ENCODE measurements around the gene PEX14.

Gene PEX14

DNA sequence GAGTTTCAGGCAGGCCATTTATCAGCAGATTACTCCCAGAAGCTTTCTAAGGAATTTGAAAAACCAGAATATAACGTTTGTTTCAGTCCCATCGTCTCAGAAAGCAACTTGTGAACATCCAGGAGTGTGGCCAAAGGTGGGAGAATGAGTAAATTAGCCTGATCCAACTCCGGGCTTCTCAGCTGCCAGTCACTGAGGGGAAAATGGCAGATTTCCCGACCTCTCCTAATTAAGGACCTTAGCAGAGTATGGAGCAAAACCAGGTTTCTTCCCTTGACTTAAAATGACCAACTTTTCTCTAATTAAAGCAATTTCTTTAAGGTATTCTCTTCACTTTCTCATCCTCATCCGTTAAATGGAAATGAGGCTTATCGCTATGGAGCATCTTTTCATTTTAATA, 23.9 kb upstream of the PEX14 start:
- no peaks in the 10 kb centered on the region for H3F3A ChIP-seq (ENCODE audit: insufficient read depth, low read length)
- H3K9ac ChIP-seq (ENCODE audit: low read length): no peak overlapping the region
- H3K27ac ChIP-seq (ENCODE audit: low read depth, low read length, poor library complexity, severe bottlenecking): no peak overlapping the region
- H3K4me1 ChIP-seq (ENCODE audit: insufficient read depth, low read length, severe bottlenecking): no peaks in the 10 kb centered on the region
- H2AFZ ChIP-seq (ENCODE audit: low read length): no peak overlapping the region
- TF ChIP-seq, protein P1, sequence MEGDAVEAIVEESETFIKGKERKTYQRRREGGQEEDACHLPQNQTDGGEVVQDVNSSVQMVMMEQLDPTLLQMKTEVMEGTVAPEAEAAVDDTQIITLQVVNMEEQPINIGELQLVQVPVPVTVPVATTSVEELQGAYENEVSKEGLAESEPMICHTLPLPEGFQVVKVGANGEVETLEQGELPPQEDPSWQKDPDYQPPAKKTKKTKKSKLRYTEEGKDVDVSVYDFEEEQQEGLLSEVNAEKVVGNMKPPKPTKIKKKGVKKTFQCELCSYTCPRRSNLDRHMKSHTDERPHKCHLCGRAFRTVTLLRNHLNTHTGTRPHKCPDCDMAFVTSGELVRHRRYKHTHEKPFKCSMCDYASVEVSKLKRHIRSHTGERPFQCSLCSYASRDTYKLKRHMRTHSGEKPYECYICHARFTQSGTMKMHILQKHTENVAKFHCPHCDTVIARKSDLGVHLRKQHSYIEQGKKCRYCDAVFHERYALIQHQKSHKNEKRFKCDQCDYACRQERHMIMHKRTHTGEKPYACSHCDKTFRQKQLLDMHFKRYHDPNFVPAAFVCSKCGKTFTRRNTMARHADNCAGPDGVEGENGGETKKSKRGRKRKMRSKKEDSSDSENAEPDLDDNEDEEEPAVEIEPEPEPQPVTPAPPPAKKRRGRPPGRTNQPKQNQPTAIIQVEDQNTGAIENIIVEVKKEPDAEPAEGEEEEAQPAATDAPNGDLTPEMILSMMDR (IDR thresholded peaks at IDR 0.05; ENCODE audit: low read length): no peak
- TF ChIP-seq EZH2 (IDR thresholded peaks at IDR 0.05; ENCODE audit: borderline replicate concordance, low read length): no peak
- H3K9me3 ChIP-seq (ENCODE audit: low read length): no peaks in the 10 kb centered on the region
- H3K4me2 ChIP-seq (ENCODE audit: low read length): no peak overlapping the region
- H3K4me3 ChIP-seq (ENCODE audit: low read depth, low read length, poor library complexity, severe bottlenecking): no peak overlapping the region
- H3K9me2 ChIP-seq (ENCODE audit: low read depth, low read length): no peaks in the 10 kb centered on the region
- no peaks in the 10 kb centered on the region for H4K20me1 ChIP-seq (ENCODE audit: insufficient read depth, low read length)
- H3K36me3 ChIP-seq (ENCODE audit: insufficient read depth, low read length): no peaks in the 10 kb centered on the region; the same call in 1 of the 2 replicates
- H3K79me2 ChIP-seq (ENCODE audit: insufficient read depth, low read length): no peaks in the 10 kb centered on the region
- H3K27me3 ChIP-seq (ENCODE audit: insufficient read depth, low read length): no peaks in the 10 kb centered on the region

DNA sequence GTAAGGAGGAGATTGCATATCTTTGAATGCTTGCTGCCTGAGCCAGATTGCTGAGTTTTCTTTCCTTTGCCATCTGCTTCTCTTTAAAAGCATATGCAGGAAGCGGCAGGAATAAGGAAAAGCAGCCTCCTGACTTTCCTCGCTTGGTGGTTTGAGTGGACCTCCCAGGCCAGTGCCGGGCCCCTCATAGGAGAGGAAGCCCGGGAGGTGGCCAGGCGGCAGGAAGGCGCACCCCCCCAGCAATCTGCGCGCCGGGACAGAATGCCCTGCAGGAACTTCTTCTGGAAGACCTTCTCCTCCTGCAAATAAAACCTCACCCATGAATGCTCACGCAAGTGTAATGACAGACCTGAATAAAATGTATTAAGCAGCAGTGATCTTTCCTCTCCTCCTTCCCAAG, 23.5 kb upstream of the PEX14 start:
- Histone ChIP-seq H3K4me2 (ENCODE audit: low read length) (no peak overlapping the region), H3K9ac (ENCODE audit: low read length) (no peak overlapping the region), H3K27ac (ENCODE audit: low read depth, low read length, poor library complexity, severe bottlenecking) (no peak overlapping the region), H3K9me3 (ENCODE audit: low read length) (no peaks in the 10 kb centered on the region), H3K27me3 (ENCODE audit: insufficient read depth, low read length) (no peaks in the 10 kb centered on the region), H3K4me1 (ENCODE audit: insufficient read depth, low read length, severe bottlenecking) (no peaks in the 10 kb centered on the region), H3F3A (ENCODE audit: insufficient read depth, low read length) (no peaks in the 10 kb centered on the region), H3K4me3 (ENCODE audit: low read depth, low read length, poor library complexity, severe bottlenecking) (no peak overlapping the region), H3K79me2 (ENCODE audit: insufficient read depth, low read length) (no peaks in the 10 kb centered on the region), H4K20me1 (ENCODE audit: insufficient read depth, low read length) (no peaks in the 10 kb centered on the region), H3K36me3 (ENCODE audit: insufficient read depth, low read length) (no peaks in the 10 kb centered on the region; the same call in 1 of the 2 replicates), H3K9me2 (ENCODE audit: low read depth, low read length) (no peaks in the 10 kb centered on the region), H2AFZ (ENCODE audit: low read length) (no peak overlapping the region)
- no peak for TF ChIP-seq EZH2 (IDR thresholded peaks at IDR 0.05; ENCODE audit: borderline replicate concordance, low read length)
- TF ChIP-seq, protein P1 (IDR thresholded peaks at IDR 0.05; ENCODE audit: low read length): no peak

DNA sequence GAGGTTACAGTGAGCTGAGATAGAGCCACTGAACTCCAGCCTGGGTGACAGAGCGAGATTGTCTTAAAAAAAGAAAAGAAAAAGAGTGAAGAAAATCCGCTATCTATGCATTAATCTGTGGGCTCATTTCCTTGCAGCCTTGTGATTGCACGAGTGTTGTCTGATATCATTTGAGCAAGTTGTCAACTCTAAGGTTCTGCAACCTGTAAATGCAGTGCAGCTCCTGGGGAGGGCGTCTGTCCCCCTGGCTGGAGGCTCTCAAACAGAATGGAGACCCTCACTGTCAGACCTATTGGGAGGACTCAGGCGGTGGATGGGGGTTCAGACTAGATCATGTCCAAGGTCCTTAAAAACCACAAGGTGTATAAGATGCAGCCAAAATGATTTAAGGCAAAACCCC, 18.7 kb upstream of the PEX14 start:
- Histone ChIP-seq H3K27ac (ENCODE audit: low read depth, low read length, poor library complexity, severe bottlenecking) (no peak overlapping the region), H3K4me1 (ENCODE audit: insufficient read depth, low read length, severe bottlenecking) (no peaks in the 10 kb centered on the region), H4K20me1 (ENCODE audit: insufficient read depth, low read length) (no peaks in the 10 kb centered on the region), H3K9me3 (ENCODE audit: low read length) (no peaks in the 10 kb centered on the region), H3K4me3 (ENCODE audit: low read depth, low read length, poor library complexity, severe bottlenecking) (no peak overlapping the region), H3F3A (ENCODE audit: insufficient read depth, low read length) (no peaks in the 10 kb centered on the region), H3K9ac (ENCODE audit: low read length) (no peak overlapping the region), H2AFZ (ENCODE audit: low read length) (no peak overlapping the region), H3K79me2 (ENCODE audit: insufficient read depth, low read length) (no peaks in the 10 kb centered on the region), H3K36me3 (ENCODE audit: insufficient read depth, low read length) (peaks cover 23% of the 10 kb centered on the region), H3K4me2 (ENCODE audit: low read length) (no peak overlapping the region), H3K9me2 (ENCODE audit: low read depth, low read length) (no peaks in the 10 kb centered on the region), H3K27me3 (ENCODE audit: insufficient read depth, low read length) (no peaks in the 10 kb centered on the region)
- no peak for TF ChIP-seq EZH2 (IDR thresholded peaks at IDR 0.05; ENCODE audit: borderline replicate concordance, low read length)
- TF ChIP-seq, protein P1 (IDR thresholded peaks at IDR 0.05; ENCODE audit: low read length): peak; percentile 14; the same call in 1 of the 2 replicates
